NB4 (cell line): ENCODE results near the gene PRSS38.

ENCODE experiments used
- MAX ChIP-seq: IDR thresholded peaks from 2 replicates; pipeline ENCODE4 v1.6.1; 2011; ENCODE audit warnings: low read depth, low read length
- MYC ChIP-seq: IDR thresholded peaks from 2 replicates; pipeline ENCODE4 v1.6.1; 2011; ENCODE audit warnings: low read depth, low read length
- POLR2A ChIP-seq: IDR thresholded peaks from 2 replicates; pipeline ENCODE4 v1.6.1; 2011; ENCODE audit warnings: mild to moderate bottlenecking; ENCODE audit not compliant: insufficient read length; ENCODE audit errors: extremely low read depth
- TF ChIP-seq, protein P1 (sequence below): IDR thresholded peaks from one replicate; pipeline ENCODE4 v1.5.1; 2012; ENCODE audit warnings: low read depth, low read length

- TF ChIP-seq, protein P1, sequence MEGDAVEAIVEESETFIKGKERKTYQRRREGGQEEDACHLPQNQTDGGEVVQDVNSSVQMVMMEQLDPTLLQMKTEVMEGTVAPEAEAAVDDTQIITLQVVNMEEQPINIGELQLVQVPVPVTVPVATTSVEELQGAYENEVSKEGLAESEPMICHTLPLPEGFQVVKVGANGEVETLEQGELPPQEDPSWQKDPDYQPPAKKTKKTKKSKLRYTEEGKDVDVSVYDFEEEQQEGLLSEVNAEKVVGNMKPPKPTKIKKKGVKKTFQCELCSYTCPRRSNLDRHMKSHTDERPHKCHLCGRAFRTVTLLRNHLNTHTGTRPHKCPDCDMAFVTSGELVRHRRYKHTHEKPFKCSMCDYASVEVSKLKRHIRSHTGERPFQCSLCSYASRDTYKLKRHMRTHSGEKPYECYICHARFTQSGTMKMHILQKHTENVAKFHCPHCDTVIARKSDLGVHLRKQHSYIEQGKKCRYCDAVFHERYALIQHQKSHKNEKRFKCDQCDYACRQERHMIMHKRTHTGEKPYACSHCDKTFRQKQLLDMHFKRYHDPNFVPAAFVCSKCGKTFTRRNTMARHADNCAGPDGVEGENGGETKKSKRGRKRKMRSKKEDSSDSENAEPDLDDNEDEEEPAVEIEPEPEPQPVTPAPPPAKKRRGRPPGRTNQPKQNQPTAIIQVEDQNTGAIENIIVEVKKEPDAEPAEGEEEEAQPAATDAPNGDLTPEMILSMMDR = no peak
- TF ChIP-seq POLR2A (no peak), MYC (no peak), MAX (no peak)
Observed at GRCh38 chr1:227813962-227814361, 1.5 kb upstream of the PRSS38 start.
